ENCODE data around the gene SDR42E1.

GRCh38 chr16:81987706-81988105 is 23.6 kb downstream of the SDR42E1 start:
- TF ChIP-seq POLR2AphosphoS2 (conservative IDR thresholded peaks at IDR 0.05; ENCODE audit: low read length) (no peak), CTCF (IDR thresholded peaks at IDR 0.05) (no peak)
